Left lung (tissue), 14 donors: ENCODE results near the gene PREP. TPM values are rescaled to one million over a fixed set of nuclear protein-coding genes. Genes with fewer than 3 reads are reported as not detected.
A peak's percentile ranks its signal among the peaks of the same experiment; 100 is the strongest.

Experiments
- ATAC-seq: fragments of 200-7000 bp; cut with Tn5 transposase; one replicate; pipeline ENCODE4 v1.9.1; 2020; ENCODE audit warnings: moderate library complexity
- DNase-seq, 4 donors: peaks; one replicate each; pipeline ENCODE4 v3.0.0-alpha.2; 2013 to 2020
- H3K27ac ChIP-seq, 2 donors: fragments of 200-600 bp; sonication (generic) in 1 of 2; one replicate each; pipeline versions ENCODE4 v1.5.0 to v1.8.0; 2020 to 2021
- H3K27me3 ChIP-seq, 2 donors: fragments of 200-600 bp; sonication (generic) in 1 of 2; one replicate each; pipeline versions ENCODE4 v1.5.0 to v1.8.0; 2020 to 2021
- H3K36me3 ChIP-seq, 2 donors: fragments of 200-600 bp; sonication (generic) in 1 of 2; one replicate each; pipeline versions ENCODE4 v1.5.0 to v1.8.0; 2020 to 2021
- H3K4me1 ChIP-seq, 2 donors: fragments of 200-600 bp; one replicate each; pipeline ENCODE4 v1.8.0; 2021
- H3K4me3 ChIP-seq, 2 donors: fragments of 200-600 bp; sonication (generic) in 1 of 2; one replicate each; pipeline versions ENCODE4 v1.5.0 to v1.8.0; 2020 to 2021; ENCODE audit warnings: mild to moderate bottlenecking in 1 of 2
- H3K9me3 ChIP-seq, 2 donors: fragments of 200-600 bp; sonication (generic) in 1 of 2; one replicate each; pipeline versions ENCODE4 v1.5.0 to v1.8.0; 2020 to 2021
- intact Hi-C, 2 donors: fragments of 100-400 bp; cut with DNase I; formaldehyde crosslinking; loops; one replicate each; pipeline versions ENCODE4 v1.11.2 to v1.14.2; 2022
- long read RNA-seq, 12 donors: library from polyadenylated mRNA in 2 of 12; unstranded in 2 of 12; transcript quantifications; one replicate each; pipeline ENCODE4 v2.0.0 and lab custom pipeline, GENCODE V29; 2019 to 2026
- polyA plus RNA-seq, 6 donors: library from polyadenylated mRNA; unstranded; fragments of 120-200 nt; gene quantifications; one replicate each; pipeline ENCODE4 v1.2.1, GENCODE V29; 2013; ENCODE audit not compliant: insufficient read length in 6 of 6
- total RNA-seq, 2 donors: library from RNA; stranded (reverse); fragmentation: NEBNext Ultra II Directional; extraction: Animal tissue kit (Norgen Biotek cat#: 25700); gene quantifications; one replicate each; pipeline ENCODE4 v1.2.1, GENCODE V29; 2021
- TF ChIP-seq, protein P1 (sequence below), 2 donors: fragments of 200-600 bp; sonication (generic) in 1 of 2; IDR thresholded peaks; one replicate each; pipeline versions ENCODE4 v1.5.0 to v1.8.0; 2021; ENCODE audit warnings: antibody characterized with exemption in 2 of 2
- donor health status: DM: no; HTN: yes; CAD: no.
- donor health status: DM: no; HTN: no; CAD: no.

Gene PREP
- total RNA-seq: 10 to 100 TPM; 34.9 to 36.6 TPM
- polyA plus RNA-seq: 10 to 100 TPM; 35.1 to 42.7 (median 39.0) TPM
- long read RNA-seq, donor 1, transcript PREP-201 (15 exons, 2,905 nt): major isoform, 9 of 9 reads
- long read RNA-seq, donor 1, partial matches to known transcripts: 0 of 9 reads
- long read RNA-seq, donor 1, other reads (novel, unspliced or antisense): 0 of 9 reads
- long read RNA-seq, donor 2, transcript PREP-201 (15 exons, 2,905 nt): major isoform, 9 of 9 reads
- long read RNA-seq, donor 2, partial matches to known transcripts: 0 of 9 reads
- long read RNA-seq, donor 2, other reads (novel, unspliced or antisense): 0 of 9 reads
- long read RNA-seq, donor 3, transcript PREP-201 (15 exons, 2,905 nt): major isoform, 10 of 10 reads
- long read RNA-seq, donor 3, partial matches to known transcripts: 0 of 10 reads
- long read RNA-seq, donor 3, other reads (novel, unspliced or antisense): 0 of 10 reads
- long read RNA-seq, donor 4, transcript PREP-201 (15 exons, 2,905 nt): major isoform, 10 of 16 reads
- long read RNA-seq, donor 4, partial matches to known transcripts: 2 of 16 reads
- long read RNA-seq, donor 4, other reads (novel, unspliced or antisense): 4 of 16 reads
- long read RNA-seq, donor 5, transcript PREP-201 (15 exons, 2,905 nt): major isoform, 8 of 8 reads
- long read RNA-seq, donor 5, partial matches to known transcripts: 0 of 8 reads
- long read RNA-seq, donor 5, other reads (novel, unspliced or antisense): 0 of 8 reads
- long read RNA-seq, donor 6, transcript PREP-201 (15 exons, 2,905 nt): major isoform, 5 of 6 reads
- long read RNA-seq, donor 6, partial matches to known transcripts: 0 of 6 reads
- long read RNA-seq, donor 6, other reads (novel, unspliced or antisense): 0 of 6 reads
- long read RNA-seq, donor 7, partial matches to known transcripts: 0 of 4 reads
- long read RNA-seq, donor 7, other reads (novel, unspliced or antisense): 0 of 4 reads
- long read RNA-seq, donor 8, partial matches to known transcripts: 0 of 4 reads
- long read RNA-seq, donor 8, other reads (novel, unspliced or antisense): 0 of 4 reads
- long read RNA-seq, donor 9: 0 reads
- long read RNA-seq, donor 10, transcript PREP-201 (15 exons, 2,905 nt): major isoform, 6 of 11 reads
- long read RNA-seq, donor 10, partial matches to known transcripts: 1 of 11 reads
- long read RNA-seq, donor 10, other reads (novel, unspliced or antisense): 4 of 11 reads
- long read RNA-seq, donor 11, transcript PREP-201 (15 exons, 2,905 nt): major isoform, 10 of 10 reads
- long read RNA-seq, donor 11, partial matches to known transcripts: 0 of 10 reads
- long read RNA-seq, donor 11, other reads (novel, unspliced or antisense): 0 of 10 reads
- long read RNA-seq, donor 12, transcript PREP-201 (15 exons, 2,905 nt): major isoform, 6 of 6 reads
- long read RNA-seq, donor 12, partial matches to known transcripts: 0 of 6 reads
- long read RNA-seq, donor 12, other reads (novel, unspliced or antisense): 0 of 6 reads

DNA sequence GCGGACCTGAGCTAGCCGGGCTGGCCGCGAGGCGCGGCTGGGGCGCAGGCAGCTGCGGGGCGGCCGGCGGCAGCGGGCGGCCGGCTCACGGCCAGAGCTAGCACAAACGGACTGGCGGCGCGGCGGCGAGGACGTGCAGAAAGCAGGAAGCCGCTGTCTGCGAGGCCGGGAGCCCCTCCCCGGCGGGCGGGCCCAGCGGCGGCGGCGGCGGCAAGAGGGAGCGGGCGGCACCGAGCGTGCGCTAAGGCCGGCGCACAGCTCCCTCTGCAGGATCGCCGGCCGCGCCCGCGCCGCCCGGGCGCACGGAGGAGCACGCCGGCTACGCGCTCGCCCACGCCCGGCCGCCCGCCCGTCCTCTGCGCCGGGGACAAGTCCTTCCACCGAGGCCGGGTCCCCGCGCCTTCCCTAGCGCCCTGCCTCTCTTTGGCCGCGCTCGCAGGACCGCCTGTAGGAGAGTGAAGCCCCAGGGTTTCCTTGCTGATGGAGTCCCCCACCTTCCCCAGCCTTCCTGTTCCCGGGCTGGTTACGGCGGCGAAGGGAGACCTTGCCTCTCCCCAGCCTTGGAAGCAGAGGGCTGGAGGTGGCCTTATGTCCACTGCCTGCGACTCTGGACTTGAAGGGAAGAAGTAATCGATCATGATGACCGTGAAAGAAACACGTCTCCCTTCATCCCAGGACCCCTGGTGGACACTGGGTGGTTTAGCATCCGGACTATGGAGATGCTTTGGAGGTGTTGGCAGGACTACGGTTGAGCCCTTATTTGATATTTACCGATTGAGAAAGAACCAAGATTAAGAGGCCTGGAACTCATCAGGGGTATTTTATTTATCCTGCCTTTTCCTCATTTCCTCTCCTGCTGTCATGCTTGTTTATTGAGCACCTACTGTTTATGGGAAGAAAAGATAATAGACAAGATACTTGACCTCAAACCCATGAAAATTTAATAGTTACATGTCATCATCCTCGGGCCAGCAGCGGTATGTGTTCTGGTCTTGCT is at the start of gene PREP:
Gene PREP, minus strand, starts transcription at position 144 of the 997 bp plus-strand sequence. CDS start 191 bp downstream, outside the sequence.
- TF ChIP-seq, protein P1, sequence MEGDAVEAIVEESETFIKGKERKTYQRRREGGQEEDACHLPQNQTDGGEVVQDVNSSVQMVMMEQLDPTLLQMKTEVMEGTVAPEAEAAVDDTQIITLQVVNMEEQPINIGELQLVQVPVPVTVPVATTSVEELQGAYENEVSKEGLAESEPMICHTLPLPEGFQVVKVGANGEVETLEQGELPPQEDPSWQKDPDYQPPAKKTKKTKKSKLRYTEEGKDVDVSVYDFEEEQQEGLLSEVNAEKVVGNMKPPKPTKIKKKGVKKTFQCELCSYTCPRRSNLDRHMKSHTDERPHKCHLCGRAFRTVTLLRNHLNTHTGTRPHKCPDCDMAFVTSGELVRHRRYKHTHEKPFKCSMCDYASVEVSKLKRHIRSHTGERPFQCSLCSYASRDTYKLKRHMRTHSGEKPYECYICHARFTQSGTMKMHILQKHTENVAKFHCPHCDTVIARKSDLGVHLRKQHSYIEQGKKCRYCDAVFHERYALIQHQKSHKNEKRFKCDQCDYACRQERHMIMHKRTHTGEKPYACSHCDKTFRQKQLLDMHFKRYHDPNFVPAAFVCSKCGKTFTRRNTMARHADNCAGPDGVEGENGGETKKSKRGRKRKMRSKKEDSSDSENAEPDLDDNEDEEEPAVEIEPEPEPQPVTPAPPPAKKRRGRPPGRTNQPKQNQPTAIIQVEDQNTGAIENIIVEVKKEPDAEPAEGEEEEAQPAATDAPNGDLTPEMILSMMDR (IDR thresholded peaks at IDR 0.05): peak; percentile 73 to 82
- DNase-seq (peak; percentile 80 to 99 (median 88)), ATAC-seq (peak; percentile 98)
- intact Hi-C loops: no loop called here
- peaks cover 6 to 37% of the 10 kb centered on the region in 2 donors for H3K4me1 ChIP-seq
- H3K27me3 ChIP-seq: no peaks in the 10 kb centered on the region
- H3K9me3 ChIP-seq: no peaks in the 10 kb centered on the region
- H3K36me3 ChIP-seq: no peaks in the 10 kb centered on the region
- peak within 1 kb of the TSS; percentile 85 to 87 for H3K27ac ChIP-seq
- peak within 1 kb of the TSS; percentile 75 to 85 for H3K4me3 ChIP-seq

DNA sequence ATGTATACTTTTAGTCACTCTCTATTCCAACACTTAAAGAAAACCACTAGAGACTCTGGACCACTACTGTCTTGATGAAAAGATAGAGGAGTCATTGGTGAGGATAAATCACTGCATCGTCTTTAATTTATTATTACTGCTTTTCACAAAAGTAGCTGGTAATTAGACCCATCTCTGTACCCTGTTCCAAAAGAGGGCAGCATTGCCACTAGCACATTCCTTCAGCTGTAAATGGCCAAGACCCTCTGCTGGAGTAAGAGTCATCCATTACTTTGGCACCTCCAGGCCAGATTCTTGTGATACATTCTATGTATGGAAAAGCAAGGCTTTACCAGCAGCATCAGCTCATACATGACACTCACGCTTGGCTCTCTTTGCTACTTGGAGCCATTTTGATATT is 49.5 kb upstream of the PREP start:
- intact Hi-C loops: no loop called here
- no peak for DNase-seq

DNA sequence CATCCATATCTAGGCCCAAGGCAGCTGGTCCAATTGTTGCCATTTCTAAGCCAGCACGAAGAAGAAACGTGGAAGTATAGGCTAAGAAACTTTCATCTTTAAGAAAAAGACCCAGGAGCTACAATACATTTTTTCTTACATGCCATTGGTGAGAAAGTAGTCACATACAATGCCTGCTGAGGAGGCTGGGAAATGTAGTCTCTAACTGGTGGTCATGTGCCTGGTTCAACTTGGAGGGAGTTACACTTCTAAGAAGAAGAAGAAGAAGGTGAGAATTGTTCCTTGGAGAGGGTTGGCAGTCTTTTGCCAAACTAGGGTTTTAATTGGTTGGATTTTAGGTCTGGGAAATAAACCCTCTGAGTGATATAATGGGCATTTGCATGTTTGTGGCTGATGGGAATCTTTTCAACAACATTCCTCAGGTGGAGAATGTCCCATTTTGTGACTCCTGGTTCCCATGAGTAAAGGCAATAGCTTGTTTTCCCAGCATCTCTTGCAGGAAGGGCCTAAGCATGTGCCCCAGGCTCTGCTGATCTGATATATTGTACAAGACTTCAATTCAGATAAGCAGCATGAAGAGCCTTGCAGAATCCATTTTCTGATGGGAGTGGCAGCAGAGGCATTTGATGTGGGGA is 47.0 kb upstream of the PREP start:
- H3K4me1 ChIP-seq: no peaks in the 10 kb centered on the region
- no peaks in the 10 kb centered on the region for H3K9me3 ChIP-seq
- ATAC-seq (no peak), DNase-seq (no peak)
- TF ChIP-seq, protein P1 (IDR thresholded peaks at IDR 0.05): no peak
- no peak overlapping the region for H3K4me3 ChIP-seq
- H3K27me3 ChIP-seq: no peaks in the 10 kb centered on the region
- intact Hi-C loops: no loop called here
- H3K36me3 ChIP-seq: no peaks in the 10 kb centered on the region
- H3K27ac ChIP-seq: no peak overlapping the region

More for the DNA sequence above, 49.5 kb upstream of the PREP start:
- Histone ChIP-seq H3K27ac (no peak overlapping the region), H3K36me3 (no peaks in the 10 kb centered on the region), H3K4me1 (no peaks in the 10 kb centered on the region), H3K9me3 (no peaks in the 10 kb centered on the region), H3K4me3 (no peak overlapping the region), H3K27me3 (no peaks in the 10 kb centered on the region)
- no peak for ATAC-seq
- TF ChIP-seq, protein P1 (IDR thresholded peaks at IDR 0.05): no peak

DNA sequence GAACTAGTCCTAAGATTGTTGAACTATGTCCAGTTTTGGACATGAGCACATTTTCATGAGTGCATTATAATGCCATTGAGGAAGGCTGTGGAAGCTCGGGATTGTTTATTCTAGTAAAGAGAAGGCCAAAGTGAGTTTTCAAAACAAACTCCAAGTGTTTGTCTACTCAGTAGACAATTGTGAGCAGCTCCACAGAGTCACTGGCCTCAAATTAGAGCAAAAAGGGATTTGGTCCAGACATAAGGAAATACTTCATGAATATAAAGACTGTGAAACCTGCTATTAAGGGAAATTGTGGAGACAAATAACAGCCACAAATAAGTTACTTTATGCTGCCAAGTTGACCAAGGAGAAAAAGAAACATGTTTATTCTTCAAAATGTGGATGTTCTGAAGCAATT is 42.6 kb upstream of the PREP start:
- intact Hi-C loops: no loop called here

More for the DNA sequence above, 42.6 kb upstream of the PREP start:
- Histone ChIP-seq H3K36me3 (no peaks in the 10 kb centered on the region), H3K4me3 (no peak overlapping the region), H3K9me3 (no peaks in the 10 kb centered on the region), H3K27me3 (no peaks in the 10 kb centered on the region), H3K4me1 (no peaks in the 10 kb centered on the region), H3K27ac (no peak overlapping the region)
- DNase-seq (no peak), ATAC-seq (no peak)
- TF ChIP-seq, protein P1 (IDR thresholded peaks at IDR 0.05): no peak
